Gastroesophageal sphincter (tissue), 3 donors: ENCODE results near the gene PNPLA1.

ENCODE experiments used
- EP300 ChIP-seq: sonication (generic); formaldehyde crosslinking; IDR thresholded peaks from one replicate; pipeline ENCODE4 v1.6.1; 2017; ENCODE audit warnings: antibody characterized with exemption, mild to moderate bottlenecking
- POLR2A ChIP-seq, 2 donors: fragments of 450-650 bp; IDR thresholded peaks; one replicate each; pipeline ENCODE4 v1.6.1; 2017; ENCODE audit warnings: antibody characterized with exemption in 2 of 2, mild to moderate bottlenecking in 2 of 2, moderate library complexity in 1 of 2
- TF ChIP-seq, protein P1 (sequence below), 4 experiments: fragments of 200-600 bp in 2 of 4; fragments of 450-650 bp in 2 of 4; sonication (generic) in 1 of 4; IDR thresholded peaks; one replicate each; pipeline ENCODE4 v1.5.1; 2017 to 2019; ENCODE audit warnings: antibody characterized with exemption in 4 of 4, mild to moderate bottlenecking in 2 of 4, moderate library complexity in 2 of 4

DNA sequence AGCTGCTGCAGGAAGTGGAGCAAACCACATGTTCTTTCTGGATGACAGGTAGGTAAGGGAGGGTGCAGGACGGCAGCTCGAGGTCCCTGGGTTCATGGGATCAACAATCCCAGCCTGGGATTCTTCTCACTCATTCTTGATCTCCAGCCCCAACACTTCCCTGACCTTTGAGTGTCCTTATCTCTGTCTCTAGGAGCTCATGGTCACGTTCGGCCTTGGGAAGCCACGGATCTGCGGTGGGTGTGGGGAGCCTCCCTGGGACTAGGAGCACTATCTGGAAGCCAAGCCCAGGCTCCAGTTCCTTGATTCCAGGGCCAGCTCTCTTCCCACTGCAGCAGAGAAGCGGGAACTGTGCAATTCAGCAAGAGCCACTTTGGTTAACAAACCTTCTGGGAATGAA lies 39.3 kb downstream of the PNPLA1 start:
- TF ChIP-seq, protein P1, sequence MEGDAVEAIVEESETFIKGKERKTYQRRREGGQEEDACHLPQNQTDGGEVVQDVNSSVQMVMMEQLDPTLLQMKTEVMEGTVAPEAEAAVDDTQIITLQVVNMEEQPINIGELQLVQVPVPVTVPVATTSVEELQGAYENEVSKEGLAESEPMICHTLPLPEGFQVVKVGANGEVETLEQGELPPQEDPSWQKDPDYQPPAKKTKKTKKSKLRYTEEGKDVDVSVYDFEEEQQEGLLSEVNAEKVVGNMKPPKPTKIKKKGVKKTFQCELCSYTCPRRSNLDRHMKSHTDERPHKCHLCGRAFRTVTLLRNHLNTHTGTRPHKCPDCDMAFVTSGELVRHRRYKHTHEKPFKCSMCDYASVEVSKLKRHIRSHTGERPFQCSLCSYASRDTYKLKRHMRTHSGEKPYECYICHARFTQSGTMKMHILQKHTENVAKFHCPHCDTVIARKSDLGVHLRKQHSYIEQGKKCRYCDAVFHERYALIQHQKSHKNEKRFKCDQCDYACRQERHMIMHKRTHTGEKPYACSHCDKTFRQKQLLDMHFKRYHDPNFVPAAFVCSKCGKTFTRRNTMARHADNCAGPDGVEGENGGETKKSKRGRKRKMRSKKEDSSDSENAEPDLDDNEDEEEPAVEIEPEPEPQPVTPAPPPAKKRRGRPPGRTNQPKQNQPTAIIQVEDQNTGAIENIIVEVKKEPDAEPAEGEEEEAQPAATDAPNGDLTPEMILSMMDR (IDR thresholded peaks at IDR 0.05): no peak
- TF ChIP-seq EP300 (no peak), POLR2A (IDR thresholded peaks at IDR 0.05) (no peak)
